Neutrophil (primary cell): ENCODE data around the gene TAF5.

Experiments
- H3K27ac ChIP-seq: fragments of 200-600 bp; sonication (generic); 2 replicates; pipeline ENCODE4 v1.5.1; 2016; ENCODE audit warnings: mild to moderate bottlenecking, moderate library complexity
- H3K27me3 ChIP-seq: fragments of 200-600 bp; sonication (generic); 2 replicates; pipeline ENCODE4 v1.6.0; 2016; ENCODE audit warnings: mild to moderate bottlenecking
- H3K36me3 ChIP-seq: fragments of 200-600 bp; sonication (generic); 2 replicates; pipeline ENCODE4 v1.5.1; 2017
- H3K4me1 ChIP-seq, 2 experiments: fragments of 200-600 bp in 1 of 2; sonication (generic) in 1 of 2; 1 replicate in 1 of 2; 2 replicates in 1 of 2; pipeline versions ENCODE4 v1.5.1 to v1.6.1; 2013 to 2016; ENCODE audit warnings: low read depth in 1 of 2, low read length in 1 of 2, mild to moderate bottlenecking in 1 of 2, moderate library complexity in 1 of 2; ENCODE audit not compliant: control insufficient read depth in 1 of 2, insufficient read depth in 1 of 2
- H3K4me3 ChIP-seq, 2 experiments: fragments of 200-600 bp in 1 of 2; sonication (generic) in 1 of 2; 1 replicate in 1 of 2; 2 replicates in 1 of 2; pipeline ENCODE4 v1.5.1; 2013 to 2016; ENCODE audit warnings: low read depth in 1 of 2, low read length in 1 of 2, mild to moderate bottlenecking in 1 of 2, moderate library complexity in 1 of 2
- H3K9me3 ChIP-seq: fragments of 200-600 bp; sonication (generic); 2 replicates; pipeline ENCODE4 v1.5.1; 2016
- TF ChIP-seq, protein P1 (sequence below): fragments of 200-600 bp; sonication (generic); IDR thresholded peaks from 2 replicates; pipeline ENCODE4 v1.5.1; 2016; ENCODE audit warnings: antibody characterized with exemption

Gene TAF5

DNA sequence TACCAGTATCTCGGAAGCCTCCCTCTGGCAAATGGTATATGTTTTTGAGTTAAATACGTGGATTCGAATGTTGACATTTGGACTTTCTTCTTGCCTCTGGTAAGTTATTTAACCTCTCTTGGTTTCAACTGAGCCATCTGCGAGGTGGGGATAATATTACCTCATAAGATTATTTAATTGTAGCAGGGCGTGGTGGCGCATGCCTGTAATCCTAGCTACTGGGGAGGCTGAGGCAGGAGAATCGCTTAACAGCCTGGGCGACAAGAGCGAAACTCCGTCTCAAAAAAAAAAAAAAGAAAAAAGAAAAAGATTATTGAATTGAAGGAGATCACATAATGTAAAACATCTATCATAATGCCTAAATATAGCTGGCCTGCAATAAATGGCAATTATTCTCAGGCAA, 396 bp upstream of the TAF5 start:
- Histone ChIP-seq H3K36me3 (no peaks in the 10 kb centered on the region), H3K27me3 (no peaks in the 10 kb centered on the region), H3K4me1 (peaks cover 15 to 25% of the 10 kb centered on the region in 2 experiments), H3K4me3 (peak overlapping the region; percentile 91 to 93), H3K9me3 (no peaks in the 10 kb centered on the region), H3K27ac (peak overlapping the region; percentile 84)
- TF ChIP-seq, protein P1, sequence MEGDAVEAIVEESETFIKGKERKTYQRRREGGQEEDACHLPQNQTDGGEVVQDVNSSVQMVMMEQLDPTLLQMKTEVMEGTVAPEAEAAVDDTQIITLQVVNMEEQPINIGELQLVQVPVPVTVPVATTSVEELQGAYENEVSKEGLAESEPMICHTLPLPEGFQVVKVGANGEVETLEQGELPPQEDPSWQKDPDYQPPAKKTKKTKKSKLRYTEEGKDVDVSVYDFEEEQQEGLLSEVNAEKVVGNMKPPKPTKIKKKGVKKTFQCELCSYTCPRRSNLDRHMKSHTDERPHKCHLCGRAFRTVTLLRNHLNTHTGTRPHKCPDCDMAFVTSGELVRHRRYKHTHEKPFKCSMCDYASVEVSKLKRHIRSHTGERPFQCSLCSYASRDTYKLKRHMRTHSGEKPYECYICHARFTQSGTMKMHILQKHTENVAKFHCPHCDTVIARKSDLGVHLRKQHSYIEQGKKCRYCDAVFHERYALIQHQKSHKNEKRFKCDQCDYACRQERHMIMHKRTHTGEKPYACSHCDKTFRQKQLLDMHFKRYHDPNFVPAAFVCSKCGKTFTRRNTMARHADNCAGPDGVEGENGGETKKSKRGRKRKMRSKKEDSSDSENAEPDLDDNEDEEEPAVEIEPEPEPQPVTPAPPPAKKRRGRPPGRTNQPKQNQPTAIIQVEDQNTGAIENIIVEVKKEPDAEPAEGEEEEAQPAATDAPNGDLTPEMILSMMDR = no peak

DNA sequence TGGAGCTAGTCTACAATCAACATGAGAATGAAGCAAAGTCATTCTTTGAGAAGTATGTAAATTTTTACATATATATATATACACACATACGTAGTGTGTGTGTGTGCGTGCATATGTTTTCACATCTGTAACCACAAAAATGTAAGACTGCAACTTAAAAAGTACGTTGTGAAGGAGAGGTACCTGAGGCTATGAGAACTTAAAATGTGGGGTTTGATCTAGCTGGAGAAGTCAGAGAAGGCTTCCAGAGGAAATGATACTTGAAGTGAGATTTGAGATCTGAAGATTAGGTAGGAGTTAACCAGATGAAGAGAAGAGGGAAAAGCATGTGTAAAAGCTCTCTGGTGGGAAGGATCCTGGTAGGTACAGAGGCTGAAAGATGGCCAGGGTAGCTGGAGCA, 5.8 kb downstream of the TAF5 start:
- no peak overlapping the region for H3K4me3 ChIP-seq
- peaks cover 9 to 11% of the 10 kb centered on the region in 2 experiments for H3K4me1 ChIP-seq
- no peaks in the 10 kb centered on the region for H3K27me3 ChIP-seq
- H3K27ac ChIP-seq = no peak overlapping the region
- no peaks in the 10 kb centered on the region for H3K9me3 ChIP-seq
- H3K36me3 ChIP-seq = peaks cover 49% of the 10 kb centered on the region
- TF ChIP-seq, protein P1 = no peak

DNA sequence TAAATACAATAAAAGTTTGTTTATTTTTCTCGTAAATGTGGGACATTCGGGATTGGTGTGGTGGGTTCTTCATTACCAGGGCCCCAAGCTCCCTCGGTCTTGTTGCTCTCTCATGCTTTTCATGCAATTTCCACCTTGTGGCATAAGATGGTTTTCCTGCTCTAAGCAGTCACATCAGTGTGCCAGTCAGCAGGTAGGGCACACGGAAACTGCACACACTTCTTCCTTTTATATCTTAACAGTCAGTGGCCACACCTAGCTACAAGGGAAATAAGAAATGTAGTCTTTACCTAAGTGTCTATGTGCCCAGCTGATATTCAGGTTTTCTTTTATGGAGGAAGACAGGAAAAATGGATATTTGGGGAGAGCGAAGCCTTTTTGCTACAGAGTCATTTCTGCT, 6.5 kb downstream of the TAF5 start:
- Histone ChIP-seq H3K27me3 (no peaks in the 10 kb centered on the region), H3K27ac (no peak overlapping the region), H3K4me3 (no peak overlapping the region), H3K36me3 (peaks cover 55% of the 10 kb centered on the region), H3K9me3 (no peaks in the 10 kb centered on the region), H3K4me1 (peaks cover 2 to 4% of the 10 kb centered on the region in 2 experiments)
- TF ChIP-seq, protein P1 = no peak

DNA sequence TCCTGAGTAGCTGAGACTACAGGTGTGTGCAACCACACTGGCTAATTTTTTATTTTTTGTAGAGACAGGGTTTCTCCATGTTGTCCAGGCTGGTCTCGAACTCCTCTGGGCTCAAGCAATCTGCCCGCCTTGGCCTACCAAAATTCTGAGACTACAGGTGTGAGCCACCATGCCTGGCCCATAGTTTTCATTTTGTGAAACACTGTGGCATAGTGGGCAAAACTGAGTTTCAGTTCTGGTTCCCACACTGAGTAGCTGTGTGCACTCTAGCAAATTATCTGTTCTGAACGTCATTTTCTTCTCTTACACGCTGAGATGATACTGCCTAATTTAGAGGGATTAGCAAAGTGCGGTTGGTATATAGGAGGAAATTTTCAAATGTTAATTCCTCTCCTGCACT, 15.0 kb downstream of the TAF5 start:
- no peaks in the 10 kb centered on the region for H3K27me3 ChIP-seq
- no peaks in the 10 kb centered on the region for H3K9me3 ChIP-seq
- no peak overlapping the region for H3K4me3 ChIP-seq
- H3K36me3 ChIP-seq = peaks cover 87% of the 10 kb centered on the region
- H3K27ac ChIP-seq = no peak overlapping the region
- no peaks in the 10 kb centered on the region for H3K4me1 ChIP-seq
- TF ChIP-seq, protein P1 = no peak

DNA sequence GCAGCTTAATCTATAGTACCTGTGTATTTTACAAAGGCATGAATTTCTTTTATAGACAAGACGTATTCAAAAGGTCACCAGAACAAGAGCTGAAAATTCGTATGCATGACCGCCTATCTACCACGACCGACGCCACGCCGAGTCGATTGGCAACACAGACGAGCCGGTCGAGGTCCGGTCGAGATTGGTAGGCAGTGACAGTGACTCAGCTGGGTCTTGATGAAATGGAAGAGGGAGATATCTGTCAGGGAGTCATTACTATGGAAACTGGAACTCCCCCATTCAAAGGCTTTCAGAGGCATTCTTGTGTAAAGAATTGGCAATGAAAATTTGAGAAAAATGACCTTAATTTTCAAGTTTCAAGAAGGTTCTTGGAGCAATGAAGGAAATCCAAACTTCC, 26.4 kb downstream of the TAF5 start:
- Histone ChIP-seq H3K4me3 (no peak overlapping the region), H3K9me3 (no peaks in the 10 kb centered on the region), H3K4me1 (peaks cover 12 to 20% of the 10 kb centered on the region in 2 experiments), H3K27ac (no peak overlapping the region), H3K27me3 (no peaks in the 10 kb centered on the region), H3K36me3 (peaks cover 33% of the 10 kb centered on the region)
- TF ChIP-seq, protein P1 = no peak

DNA sequence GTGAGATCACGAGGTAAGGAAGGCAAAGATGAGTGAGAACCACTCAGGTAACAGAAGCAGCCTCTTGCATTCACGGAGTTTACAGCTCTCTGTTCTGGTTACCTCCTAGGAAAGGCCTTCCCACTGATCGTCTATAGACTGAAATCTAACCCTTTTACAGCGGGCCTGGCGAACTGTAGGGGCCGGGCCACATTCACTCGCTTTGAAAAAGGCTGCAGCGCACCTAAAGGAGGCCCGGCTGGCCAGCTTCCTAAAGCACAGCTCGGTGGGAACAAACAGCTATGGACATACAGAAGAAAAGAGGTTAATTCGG, 27.9 kb downstream of the TAF5 start:
- TF ChIP-seq, protein P1 = no peak
- H3K27ac ChIP-seq = peak overlapping the region; percentile 74

More for the DNA sequence above, 27.9 kb downstream of the TAF5 start:
- H3K27me3 ChIP-seq = no peaks in the 10 kb centered on the region
- H3K4me1 ChIP-seq = peaks cover 12 to 20% of the 10 kb centered on the region in 2 experiments
- no peaks in the 10 kb centered on the region for H3K9me3 ChIP-seq
- peak overlapping the region; percentile 78 to 90 for H3K4me3 ChIP-seq
- peaks cover 27% of the 10 kb centered on the region for H3K36me3 ChIP-seq
